Adrenal gland (tissue), 12 donors: ENCODE measurements around the gene PIK3R2. TPM values are rescaled to one million over a fixed set of nuclear protein-coding genes. Genes with fewer than 3 reads are reported as not detected.
A peak's percentile ranks its signal among the peaks of the same experiment; 100 is the strongest.

ENCODE experiments used
- DNase-seq, 7 donors: peaks; one replicate each; pipeline ENCODE4 v3.0.0-alpha.2; 2019 to 2020
- H3K27ac ChIP-seq, 5 donors: fragments of 200-600 bp; sonication (generic) in 4 of 5; 1 replicate in 3 of 5; 2 replicates in 2 of 5; pipeline versions ENCODE4 v1.5.1 to v1.8.0; 2016 to 2020; ENCODE audit warnings: mild to moderate bottlenecking in 1 of 5
- H3K27me3 ChIP-seq: fragments of 200-600 bp; 2 replicates; pipeline ENCODE4 v1.8.0; 2021
- H3K36me3 ChIP-seq, 2 donors: fragments of 200-600 bp; replicated peaks in 1 of 2; 1 replicate in 1 of 2; 2 replicates in 1 of 2; pipeline versions ENCODE4 v1.5.1 to v1.8.0; 2018 to 2022
- H3K4me1 ChIP-seq, 2 donors: fragments of 200-600 bp; replicated peaks in 1 of 2; 1 replicate in 1 of 2; 2 replicates in 1 of 2; pipeline versions ENCODE4 v1.5.1 to v1.8.0; 2018 to 2021
- H3K4me3 ChIP-seq, 4 donors: fragments of 200-600 bp; sonication (generic) in 3 of 4; one replicate each; pipeline ENCODE4 v1.5.1; 2016 to 2018
- H3K9me3 ChIP-seq, 3 donors: fragments of 200-600 bp; sonication (generic) in 1 of 3; replicated peaks in 1 of 3; 1 replicate in 2 of 3; 2 replicates in 1 of 3; pipeline versions ENCODE4 v1.5.1 to v1.8.0; 2016 to 2021
- CTCF ChIP-seq, 6 experiments: fragments of 450-650 bp in 4 of 6; fragments of 200-600 bp in 2 of 6; sonication (generic) in 1 of 6; IDR thresholded peaks; 1 replicate in 5 of 6; 2 replicates in 1 of 6; pipeline versions ENCODE4 v1.5.1 to v1.8.0; 2016 to 2021; ENCODE audit warnings: antibody characterized with exemption in 6 of 6, mild to moderate bottlenecking in 2 of 6, moderate library complexity in 1 of 6
- POLR2A ChIP-seq, 2 donors: fragments of 450-650 bp; IDR thresholded peaks; one replicate each; pipeline ENCODE4 v1.6.1; 2017; ENCODE audit warnings: antibody characterized with exemption in 2 of 2, mild to moderate bottlenecking in 2 of 2, moderate library complexity in 1 of 2
- WGBS, 4 donors: extraction: QIAGEN DNeasy Blood & Tissue Kit in 2 of 4; methylation state at CpG; one replicate each; pipeline versions ENCODE4 v1.1.5 to v1.1.7; 2013 to 2017; 5-methylcytosine and 5-hydroxymethylcytosine counted together
- intact Hi-C, 2 donors: fragments of 100-400 bp; cut with DNase I; formaldehyde crosslinking; loops; one replicate each; pipeline versions ENCODE4 v1.14.1 to v1.15.0; 2022 to 2023
- polyA plus RNA-seq, 3 donors: library from polyadenylated mRNA; stranded (reverse); fragments of 200-250 nt in 2 of 3; fragments of 350-450 nt in 1 of 3; fragmentation: Illumina TruSeq in 1 of 3; extraction: RNeasy Lipid Tissue Mini Kit (QIAGEN cat#74804) in 1 of 3; gene quantifications; one replicate each; pipeline ENCODE4 v1.2.3, GENCODE V29; 2013 to 2014
- total RNA-seq, 9 donors: library from RNA; depleted of rRNA in 4 of 9; stranded (reverse); fragments of >200 nt in 4 of 9; fragments of 120-200 nt in 1 of 9; fragmentation: NEBNext Ultra II Directional in 1 of 9; extraction: Animal tissue kit (Norgen Biotek cat#: 25700) in 1 of 9; gene quantifications; one replicate each; pipeline versions ENCODE4 v1.1.0 to v1.2.4, GENCODE V29; 2013 to 2023
- donor health status: healthy with polysubstance abuse.
- donor health status: Bipolar disorder and iron deficiency.
- donor health status: DM: yes; HTN: yes; CAD: no.
- donor health status: DM: no; HTN: no; CAD: no.
- donor health status: DM: no; HTN: no; CAD: no.
- donor health status: DM: yes; HTN: yes; CAD: no.

The PIK3R2 gene
- total and polyA plus RNA-seq, 12 donors, result 6.7 to 124 (median 58.5) TPM

DNA sequence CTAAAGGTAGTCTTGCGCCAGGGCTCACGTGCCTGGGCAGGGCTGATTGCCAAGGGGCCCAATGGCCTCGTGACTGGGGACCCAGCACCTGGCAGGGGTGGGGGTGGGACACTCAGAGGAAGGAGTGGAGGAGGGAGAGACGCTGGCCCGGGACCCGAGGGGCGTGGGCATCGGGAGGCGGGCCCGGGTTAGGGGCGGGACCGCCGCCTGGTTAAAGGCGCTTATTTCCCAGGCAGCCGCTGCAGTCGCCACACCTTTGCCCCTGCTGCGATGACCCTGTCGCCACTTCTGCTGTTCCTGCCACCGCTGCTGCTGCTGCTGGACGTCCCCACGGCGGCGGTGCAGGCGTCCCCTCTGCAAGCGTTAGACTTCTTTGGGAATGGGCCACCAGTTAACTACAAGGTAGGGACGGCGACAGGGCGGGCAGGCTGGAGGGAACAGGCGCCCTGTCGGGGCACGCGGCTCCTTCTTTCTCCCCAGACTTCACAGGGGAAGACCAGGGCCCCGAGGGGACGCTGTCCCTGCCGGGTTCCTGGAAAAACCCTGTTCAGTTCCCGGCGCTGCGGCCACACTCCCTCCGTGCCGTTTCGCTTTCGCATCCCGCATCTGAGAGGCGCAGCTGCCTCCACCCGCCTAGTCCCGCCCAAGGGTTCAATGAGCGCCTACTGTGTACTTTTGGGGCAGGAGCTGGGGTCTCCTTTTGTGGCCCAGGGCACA, 20.8 kb downstream of the PIK3R2 start, which contains the start of gene IFI30:
Gene IFI30 (plus strand): TSS at position 242 of the 717 bp plus-strand sequence. CDS start 29 bp downstream, at position 271.
- intact Hi-C loops, result no loop called here
- H3K27ac ChIP-seq, result peak within 1 kb of the TSS; percentile 42 to 97 (median 92)
- DNase-seq, result peak; percentile 78 to 89 (median 85)

DNA sequence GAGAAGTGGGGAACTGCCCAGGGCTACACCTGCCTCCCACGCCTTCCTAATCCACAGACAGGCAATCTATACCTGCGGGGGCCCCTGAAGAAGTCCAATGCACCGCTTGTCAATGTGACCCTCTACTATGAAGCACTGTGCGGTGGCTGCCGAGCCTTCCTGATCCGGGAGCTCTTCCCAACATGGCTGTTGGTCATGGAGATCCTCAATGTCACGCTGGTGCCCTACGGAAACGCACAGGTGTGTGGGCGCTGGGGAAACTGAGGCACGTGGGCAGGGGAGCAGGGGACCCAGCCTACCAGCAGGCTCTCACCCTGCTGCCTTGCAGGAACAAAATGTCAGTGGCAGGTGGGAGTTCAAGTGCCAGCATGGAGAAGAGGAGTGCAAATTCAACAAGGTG, 22.0 kb downstream of the PIK3R2 start:
- TF ChIP-seq CTCF (IDR thresholded peaks at IDR 0.05), result no peak
- TF ChIP-seq POLR2A (IDR thresholded peaks at IDR 0.05), result no peak
- peaks cover 0 to 4% of the 10 kb centered on the region in 2 donors for H3K36me3 ChIP-seq
- 79 to 86% (median 83%) methylated on average over 7 to 11 of the region's 11 CpGs for WGBS, 4 donors
- no peak for DNase-seq
- no peak overlapping the region for H3K27ac ChIP-seq
- H3K4me1 ChIP-seq, result peaks cover 21 to 27% of the 10 kb centered on the region in 2 donors
- H3K9me3 ChIP-seq, result no peaks in the 10 kb centered on the region
- H3K27me3 ChIP-seq, result no peaks in the 10 kb centered on the region
- peak overlapping the region in 1 of 4 donors; percentile 64 for H3K4me3 ChIP-seq
- intact Hi-C loops, result no loop called here

More for the DNA sequence above, 20.8 kb downstream of the PIK3R2 start, which contains the start of gene IFI30:
- H3K4me3 ChIP-seq, result peak within 1 kb of the TSS; percentile 47 to 81 (median 61)
- H3K4me1 ChIP-seq, result peaks cover 21 to 27% of the 10 kb centered on the region in 2 donors
- peaks cover 0 to 16% of the 10 kb centered on the region in 2 donors for H3K36me3 ChIP-seq
- 0% methylated on average over 9 to 47 of the region's 47 CpGs for WGBS, 4 donors
- no peaks in the 10 kb centered on the region for H3K27me3 ChIP-seq
- no peaks in the 10 kb centered on the region for H3K9me3 ChIP-seq
- no peak for TF ChIP-seq CTCF (IDR thresholded peaks at IDR 0.05)
- TF ChIP-seq POLR2A (IDR thresholded peaks at IDR 0.05), result peak; percentile 76 to 83

DNA sequence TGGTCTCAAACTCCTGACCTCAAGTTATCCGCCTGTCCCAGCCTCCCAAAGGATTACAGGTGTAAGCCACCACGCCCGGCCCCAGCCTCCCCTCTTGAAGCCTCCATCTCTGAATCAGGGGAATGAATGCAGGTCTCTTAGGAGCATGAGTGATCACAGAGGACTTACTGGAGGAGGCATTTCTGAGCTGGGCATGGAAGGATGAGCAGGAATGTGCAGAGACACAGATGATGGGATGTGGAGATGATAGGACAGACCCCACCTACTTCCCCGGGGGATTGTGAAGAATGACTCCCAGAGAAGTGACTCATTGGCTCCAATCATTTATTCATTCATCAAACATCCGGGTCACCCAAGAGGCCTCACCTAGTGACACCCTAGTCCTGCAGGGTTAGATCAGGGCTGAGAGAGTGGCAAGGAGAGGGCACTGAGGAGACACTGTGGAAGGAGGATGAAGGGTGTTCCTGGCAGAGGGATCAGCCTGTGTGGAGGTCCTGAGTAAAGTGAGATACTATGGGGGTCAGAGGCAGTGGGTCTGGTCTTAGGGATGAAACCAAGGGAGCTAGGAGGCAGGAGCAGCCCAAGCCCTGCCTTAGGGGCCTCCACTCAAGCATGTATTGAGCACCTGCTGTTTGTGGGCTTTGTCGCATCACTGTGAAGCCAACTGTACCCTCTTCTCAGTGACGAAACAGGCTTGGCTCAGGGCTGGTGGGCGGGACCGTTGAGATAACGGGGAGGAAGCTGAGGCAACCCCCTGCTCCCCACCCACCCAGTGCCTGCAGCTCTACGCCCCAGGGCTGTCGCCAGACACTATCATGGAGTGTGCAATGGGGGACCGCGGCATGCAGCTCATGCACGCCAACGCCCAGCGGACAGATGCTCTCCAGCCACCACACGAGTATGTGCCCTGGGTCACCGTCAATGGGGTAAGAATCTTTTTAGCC, 23.7 kb downstream of the PIK3R2 start:
- WGBS, 4 donors, result 82 to 86% (median 84%) methylated on average over 9 to 19 of the region's 19 CpGs
- Histone ChIP-seq H3K27ac (no peak overlapping the region), H3K4me1 (peaks cover 8 to 15% of the 10 kb centered on the region in 2 donors), H3K36me3 (peaks cover 0 to 4% of the 10 kb centered on the region in 2 donors), H3K4me3 (no peak overlapping the region), H3K9me3 (no peaks in the 10 kb centered on the region), H3K27me3 (no peaks in the 10 kb centered on the region)
- intact Hi-C loops, result no loop called here
- DNase-seq, result no peak
- TF ChIP-seq POLR2A (IDR thresholded peaks at IDR 0.05) (no peak), CTCF (IDR thresholded peaks at IDR 0.05) (no peak)

DNA sequence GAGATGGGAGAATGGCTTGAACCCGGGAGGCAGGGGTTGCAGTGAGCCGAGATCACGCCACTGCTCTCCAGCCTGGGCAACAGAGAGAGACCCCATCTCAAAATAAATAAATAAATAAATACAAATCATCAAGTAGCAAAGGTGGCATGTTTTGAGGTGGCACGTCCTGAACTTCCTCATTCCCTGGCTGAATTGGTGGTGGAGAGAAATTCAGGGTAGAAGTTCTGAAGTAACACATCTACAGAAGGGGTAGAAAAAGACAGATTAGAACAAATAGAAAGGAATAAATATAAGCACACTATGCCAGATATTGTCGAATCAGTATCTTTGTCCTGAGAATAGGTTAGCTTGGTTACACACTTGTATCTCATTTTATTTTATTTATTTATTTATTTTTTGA, 27.0 kb downstream of the PIK3R2 start:
- 73 to 88% (median 82%) methylated on average over 5 of the region's 5 CpGs for WGBS, 4 donors
- Histone ChIP-seq H3K4me1 (no peaks in the 10 kb centered on the region), H3K36me3 (peaks cover 0 to 4% of the 10 kb centered on the region in 2 donors), H3K27ac (no peak overlapping the region), H3K4me3 (no peak overlapping the region), H3K27me3 (no peaks in the 10 kb centered on the region), H3K9me3 (no peaks in the 10 kb centered on the region)
- TF ChIP-seq POLR2A (IDR thresholded peaks at IDR 0.05), result no peak
- no peak for TF ChIP-seq CTCF (IDR thresholded peaks at IDR 0.05)
- intact Hi-C loops, result no loop called here
- DNase-seq, result no peak
